Stimulated activated CD4-positive, alpha-beta T cell treated with anti-CD3 and anti-CD28 coated beads, Interleukin-1b, Interleukin-23, amount 100 ng/mL, for 1 hour (primary cell): ENCODE results near the gene SRI.
"Not testable (repeated sequence)": the region's sequence is repeated elsewhere in the genome, so short reads cannot be mapped to it uniquely, and the experiment has no call there.

ENCODE experiments used
- DNase-seq, 2 donors: peaks; one replicate each; pipeline ENCODE4 v3.0.0-alpha.2; 2020; ENCODE audit warnings: low read depth in 2 of 2

SRI gene

DNA sequence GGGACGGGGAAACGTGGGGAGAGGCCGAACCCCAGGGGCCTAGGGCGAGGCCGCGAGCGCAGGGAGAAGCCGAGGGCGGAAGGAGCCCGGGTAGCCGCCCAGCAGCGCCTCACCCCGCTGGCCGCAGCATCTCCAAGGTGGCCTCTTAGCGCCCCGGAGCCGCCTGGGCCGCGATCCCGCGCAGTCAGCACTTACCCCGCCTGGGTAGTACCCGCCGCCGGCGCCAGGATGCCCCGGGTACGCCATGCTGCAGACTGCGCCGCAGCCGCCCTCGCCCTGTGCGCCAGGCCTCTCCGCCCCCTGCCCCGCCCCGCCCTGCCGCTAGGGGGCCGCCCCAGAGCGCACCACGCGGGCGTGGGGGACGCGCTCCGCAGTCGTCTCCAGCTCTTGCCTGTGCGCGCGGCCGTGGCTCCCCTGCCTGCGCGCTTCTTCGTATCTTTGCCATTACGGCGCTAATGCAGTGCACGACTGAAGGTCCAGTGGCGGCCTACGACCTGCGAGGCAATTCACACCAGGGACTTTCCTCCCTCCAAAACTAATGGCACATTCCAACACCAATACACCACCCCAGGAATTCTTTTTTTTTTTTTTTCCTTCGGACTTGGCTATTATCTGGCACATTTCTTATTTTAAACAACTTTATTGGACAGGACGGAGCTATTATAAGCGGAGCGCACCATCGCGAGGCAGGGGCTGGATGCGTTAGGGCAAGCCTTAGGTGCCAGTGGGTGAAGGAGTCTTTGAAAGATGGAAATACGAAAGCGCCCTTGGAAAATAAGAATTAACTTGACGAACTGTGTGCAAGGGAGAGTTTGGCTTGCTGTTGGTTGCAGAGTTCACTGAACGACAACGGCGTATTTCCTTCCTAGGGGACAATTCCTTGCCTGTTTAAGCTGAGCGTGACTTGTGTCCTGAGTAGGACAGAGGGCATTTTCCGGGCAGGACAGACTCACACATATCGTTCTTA, at the start of gene SRI:
SRI (minus strand) TSS at position 258 of the 967 bp plus-strand sequence; CDS start at position 246, 12 bp downstream.
- peak; percentile 82 to 83 for DNase-seq

DNA sequence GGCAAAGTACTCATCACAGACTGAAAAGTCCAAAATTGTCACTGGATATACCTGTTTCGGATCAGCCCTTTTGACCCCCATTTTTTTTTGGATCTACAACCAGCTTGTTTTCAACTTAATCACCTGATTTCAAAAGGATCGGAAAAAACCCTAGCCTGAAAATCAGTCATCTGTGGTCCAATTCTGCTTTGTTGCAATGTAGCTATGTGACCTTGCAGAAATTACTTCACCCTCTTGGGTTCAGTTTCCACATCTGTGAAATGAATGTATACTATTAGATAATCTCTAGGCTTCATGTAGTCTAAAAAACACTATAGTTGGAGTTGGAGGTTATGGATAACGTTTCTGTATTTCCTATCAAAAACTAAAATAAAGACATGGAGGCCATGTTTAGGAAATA, 49.7 kb upstream of the SRI start:
- no peak for DNase-seq

DNA sequence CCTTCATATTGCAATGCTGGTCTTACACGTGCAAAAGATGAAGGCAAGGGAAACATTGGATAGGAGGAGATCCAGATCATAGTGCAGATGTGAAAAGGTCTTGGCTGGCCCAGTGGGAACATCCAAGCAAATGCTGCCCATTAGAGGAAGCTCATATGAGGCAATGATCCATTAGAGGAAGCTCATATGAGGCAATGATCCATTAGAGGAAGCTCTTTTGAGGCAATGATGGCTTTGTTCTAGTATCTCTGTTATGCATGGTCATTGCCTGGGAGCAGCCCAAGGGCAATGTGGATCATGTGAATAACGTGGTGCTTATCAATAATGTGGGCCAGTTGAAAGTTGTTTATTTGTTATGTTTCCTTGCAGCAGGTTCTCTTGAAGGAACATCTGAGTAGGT, 49.0 kb upstream of the SRI start:
- DNase-seq, result no peak

DNA sequence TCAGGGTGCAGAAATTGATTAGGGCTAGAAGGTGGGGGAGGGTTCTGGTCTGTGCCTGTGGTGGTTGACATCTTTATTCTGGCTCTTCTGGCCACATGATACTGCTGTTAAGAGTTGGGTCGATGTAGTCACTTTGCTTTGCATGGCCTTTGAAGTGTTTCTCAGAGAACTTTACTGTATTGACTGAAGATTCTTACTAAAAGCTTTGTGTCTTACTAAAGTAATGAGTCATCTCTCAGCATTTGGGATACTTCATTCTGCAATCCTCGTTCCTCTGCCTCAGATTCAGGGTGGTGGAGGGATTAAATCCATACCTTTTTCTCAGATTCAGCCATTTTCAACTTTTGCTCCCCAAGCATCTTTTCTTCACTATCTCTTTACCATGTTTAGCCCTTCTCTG, 48.2 kb upstream of the SRI start:
- DNase-seq, result no peak

- no peak for DNase-seq
Observed at GRCh38 chr7:88267421-88267820, 47.6 kb upstream of the SRI start.

DNA sequence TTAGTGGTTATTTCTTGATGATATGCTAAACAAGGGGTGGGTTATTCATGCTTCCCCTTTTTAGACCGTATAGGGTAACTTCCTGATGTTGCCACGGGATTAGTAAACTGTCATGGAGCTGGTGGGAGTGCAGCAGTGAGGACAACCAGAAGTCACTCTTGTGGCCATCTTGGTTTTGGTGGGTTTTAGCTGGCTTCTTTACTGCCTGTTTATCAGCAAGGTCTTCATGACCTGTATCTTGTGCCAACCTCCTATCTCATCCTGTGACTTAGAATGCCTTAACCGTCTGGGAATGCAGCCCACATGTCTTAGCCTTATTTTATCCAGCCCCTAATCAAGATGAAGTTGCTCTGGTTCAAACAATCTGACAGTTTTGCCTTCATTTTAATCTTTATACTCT, 45.1 kb upstream of the SRI start:
- DNase-seq, result not testable (repeated sequence)

- DNase-seq, result no peak
Observed at GRCh38 chr7:88262562-88262961, 42.7 kb upstream of the SRI start.

- DNase-seq, result no peak
Observed at GRCh38 chr7:88260719-88261118, 40.9 kb upstream of the SRI start.

- DNase-seq, result no peak
Observed at GRCh38 chr7:88259656-88260380, 40.0 kb upstream of the SRI start.

DNA sequence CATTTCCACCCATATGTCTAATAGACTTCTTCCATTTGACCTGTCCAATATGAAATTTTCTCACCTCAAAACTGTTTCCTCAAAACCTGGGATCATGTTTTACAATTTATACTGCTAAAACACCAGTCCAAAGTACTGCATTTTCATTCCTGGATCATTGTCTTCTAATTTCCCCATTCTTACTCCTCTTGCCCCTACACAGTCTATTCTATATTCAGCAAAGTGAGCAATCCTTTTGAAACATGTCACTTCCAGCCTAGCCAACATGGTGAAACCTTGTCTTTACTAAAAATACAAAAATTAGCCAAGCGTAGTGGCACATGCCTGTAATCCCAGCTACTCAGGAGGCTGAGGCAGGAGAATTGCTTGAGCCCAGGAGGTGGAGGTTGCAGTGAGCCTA, 38.5 kb upstream of the SRI start:
- not testable (repeated sequence) for DNase-seq

DNA sequence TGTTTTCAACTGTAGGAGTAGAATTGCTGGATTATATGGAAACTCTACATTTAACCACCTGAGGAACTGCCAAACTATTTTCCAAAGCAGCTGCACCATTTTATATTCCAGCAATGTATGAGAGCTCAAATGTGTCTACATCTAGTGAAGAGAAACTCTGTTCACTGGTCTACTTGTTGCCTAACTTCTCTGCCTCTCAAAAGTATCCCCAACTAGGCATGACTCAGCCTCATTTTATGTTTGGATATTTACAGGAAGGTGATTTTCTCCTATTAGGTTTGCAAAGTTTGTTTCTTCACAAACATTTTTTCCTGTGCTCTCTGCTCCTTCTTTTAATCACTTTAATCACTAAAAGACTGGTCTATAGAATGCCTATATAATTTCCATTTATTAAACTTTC, 37.1 kb upstream of the SRI start:
- DNase-seq, result no peak

DNA sequence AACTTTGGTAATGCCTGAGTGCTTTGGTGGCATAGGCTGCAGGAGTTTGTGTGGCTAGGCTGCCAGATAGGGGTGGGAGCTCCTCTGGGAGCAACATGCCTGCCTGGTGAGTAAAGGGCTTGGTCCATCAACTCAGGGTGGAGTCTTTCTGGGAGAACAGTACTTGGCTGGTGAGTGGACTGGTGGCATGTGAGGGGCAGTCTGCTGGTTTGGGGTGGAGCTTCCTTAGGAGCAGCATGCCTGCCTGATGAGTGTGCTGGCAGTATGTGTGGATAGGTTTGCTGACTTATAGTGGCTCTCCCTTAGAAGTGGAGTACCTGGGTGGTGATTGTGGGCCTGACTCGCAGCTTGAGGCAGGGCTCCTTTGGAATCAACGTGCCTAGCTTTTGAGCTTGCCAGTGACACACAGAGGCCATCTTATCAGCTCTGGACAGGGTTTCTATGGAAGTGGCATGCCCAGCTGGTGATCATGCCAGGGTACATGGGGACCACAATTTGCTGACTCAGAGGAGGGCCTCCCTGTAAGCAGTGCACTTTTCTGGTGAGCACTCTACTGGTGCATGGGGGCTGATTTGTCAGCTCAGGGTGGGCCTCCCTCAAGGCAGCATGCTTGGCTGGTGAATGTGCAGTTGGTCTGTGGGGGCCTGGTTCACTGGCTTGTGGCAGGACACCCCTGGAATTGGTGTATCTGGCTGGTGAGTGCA, 35.0 kb upstream of the SRI start:
- DNase-seq, result no peak

DNA sequence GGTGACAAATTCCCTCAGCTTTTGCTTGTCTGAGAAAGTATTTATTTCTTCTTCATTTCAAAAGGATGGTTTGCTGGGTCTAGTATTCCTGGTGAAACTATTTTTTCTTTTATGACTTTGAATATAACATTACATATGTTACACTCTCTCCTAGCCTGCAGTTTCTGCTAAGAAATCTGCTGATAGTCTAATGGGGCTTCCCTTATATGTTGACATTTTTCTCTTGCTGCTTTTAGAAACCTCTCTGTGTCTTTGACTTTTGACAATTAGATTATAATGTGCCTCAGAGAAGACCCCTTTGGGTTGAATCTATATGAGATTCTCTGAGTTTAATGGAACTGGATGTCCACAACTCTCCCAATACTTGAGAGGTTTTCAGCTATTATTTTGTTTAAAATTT, 33.8 kb upstream of the SRI start:
- DNase-seq, result no peak

- no peak for DNase-seq
Observed at GRCh38 chr7:88244258-88244657, 24.4 kb upstream of the SRI start.

- DNase-seq, result no peak
Observed at GRCh38 chr7:88243345-88243909, 23.6 kb upstream of the SRI start.

GRCh38 chr7:88239852-88240251, 20.0 kb upstream of the SRI start:
- DNase-seq, result no peak

DNA sequence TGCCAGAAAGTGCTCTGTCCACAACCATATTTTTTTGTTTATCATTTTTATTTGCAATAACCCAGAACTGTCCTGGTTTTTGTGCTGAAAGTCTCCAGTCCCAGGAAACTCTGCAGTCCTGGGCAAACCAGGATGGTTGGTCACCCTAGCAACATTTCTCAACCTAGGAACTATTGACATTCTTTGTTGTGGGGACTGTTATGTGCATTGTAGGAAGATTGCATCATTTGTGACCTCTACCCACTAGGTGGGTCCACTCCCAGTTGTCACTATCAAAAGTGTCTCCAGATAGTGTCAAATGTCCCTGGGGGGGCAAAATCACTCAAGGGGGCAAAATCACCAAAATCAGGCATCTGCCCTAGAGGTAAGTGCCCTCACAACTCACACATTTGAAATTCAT, 14.0 kb upstream of the SRI start:
- DNase-seq, result no peak

DNA sequence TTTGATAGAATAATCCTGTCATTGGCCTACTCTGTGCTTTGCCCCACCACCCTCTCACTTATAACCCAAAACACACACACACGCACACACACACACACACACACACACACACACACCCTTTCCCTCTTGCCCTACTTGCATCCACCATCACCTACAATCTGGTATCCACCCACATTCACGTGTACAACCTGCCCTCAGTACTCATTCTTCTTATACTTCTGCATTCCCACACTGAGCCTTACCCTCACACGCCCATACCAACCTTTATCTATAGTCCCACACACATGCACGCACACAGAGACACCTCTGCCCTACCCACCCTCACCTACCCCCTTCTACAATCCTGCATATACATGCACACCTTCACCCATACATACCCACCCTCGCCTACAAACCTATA, 10.8 kb upstream of the SRI start:
- no peak for DNase-seq

GRCh38 chr7:88229302-88229995, 9.6 kb upstream of the SRI start:
- DNase-seq, result no peak

DNA sequence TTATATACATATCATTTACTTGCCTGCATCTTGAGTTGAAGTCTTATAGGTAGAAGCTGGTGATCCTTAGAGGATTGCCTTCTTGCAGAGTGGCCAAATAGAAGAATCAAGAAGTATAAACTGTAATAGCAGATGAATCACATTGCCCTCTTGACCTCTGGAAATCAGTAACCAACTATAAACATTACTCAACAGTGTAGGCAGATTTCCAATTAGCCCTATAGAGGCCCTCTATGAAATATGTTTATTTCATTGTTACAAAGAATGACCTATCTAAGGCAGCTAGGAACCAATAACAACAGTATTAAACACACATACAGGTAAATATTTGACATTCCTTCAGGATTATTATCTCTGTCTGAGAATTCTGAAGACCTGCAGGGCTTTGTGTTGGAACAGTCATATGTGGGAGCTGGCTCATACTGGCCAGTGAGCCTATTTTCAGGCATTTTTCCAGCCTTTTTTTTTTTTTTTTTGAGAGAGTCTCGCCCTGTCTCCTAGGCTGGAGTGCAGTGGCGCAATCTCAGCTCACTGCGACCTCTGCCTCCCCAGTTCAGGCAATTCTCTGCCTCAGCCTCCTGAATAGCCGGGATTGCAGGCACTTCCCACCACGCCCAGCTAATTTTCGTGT, 7.2 kb upstream of the SRI start:
- DNase-seq, result no peak

DNA sequence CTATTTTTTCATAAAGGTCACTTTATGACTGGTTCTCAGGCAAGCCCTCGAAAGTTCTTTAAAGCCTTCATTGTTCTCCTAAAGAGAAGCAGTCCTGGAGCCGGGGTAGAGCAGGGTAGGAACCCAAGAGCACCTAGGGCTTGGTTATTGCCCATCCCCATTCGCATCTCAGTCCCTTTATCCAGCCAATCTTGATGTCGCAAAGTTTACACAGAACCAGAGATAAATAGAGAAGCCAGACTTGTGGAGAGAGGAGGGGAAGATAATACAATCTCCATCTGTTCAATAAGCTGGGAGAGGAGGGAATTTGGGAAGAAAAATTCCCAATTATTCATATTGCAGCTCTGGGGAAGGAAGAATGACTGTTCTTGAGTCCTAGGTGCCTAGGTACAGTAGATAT, 6.4 kb upstream of the SRI start:
- no peak for DNase-seq
